Left colon (tissue), 2 donors: ENCODE results near the gene GDPD5. TPM values are rescaled to one million over a fixed set of nuclear protein-coding genes. Genes with fewer than 3 reads are reported as not detected.

Source experiments
- ATAC-seq: fragments of 200-7000 bp; cut with Tn5 transposase; one replicate; pipeline ENCODE4 v1.9.1; 2020; ENCODE audit warnings: mild to moderate bottlenecking, moderate library complexity
- DNase-seq, 2 donors: peaks; one replicate each; pipeline ENCODE4 v3.0.0-alpha.2; 2020
- intact Hi-C, 2 donors: fragments of 100-400 bp; cut with DNase I in 1 of 2; cut with micrococcal nuclease in 1 of 2; formaldehyde crosslinking; loops; one replicate each; pipeline versions ENCODE4 v1.11.2 to v1.14.0; 2022; cut with DNase I, micrococcal nuclease
- total RNA-seq, 2 donors: library from RNA; stranded (reverse); fragmentation: NEBNext Ultra II Directional; extraction: Animal tissue kit (Norgen Biotek cat#: 25700); gene quantifications; one replicate each; pipeline ENCODE4 v1.2.1, GENCODE V29; 2021
- donor health status: DM: no; HTN: no; CAD: no.
- donor health status: DM: yes; HTN: yes; CAD: no.

The GDPD5 gene
- total RNA-seq, 2 donors from 2014 or later = 3.3 to 4.0 TPM

DNA sequence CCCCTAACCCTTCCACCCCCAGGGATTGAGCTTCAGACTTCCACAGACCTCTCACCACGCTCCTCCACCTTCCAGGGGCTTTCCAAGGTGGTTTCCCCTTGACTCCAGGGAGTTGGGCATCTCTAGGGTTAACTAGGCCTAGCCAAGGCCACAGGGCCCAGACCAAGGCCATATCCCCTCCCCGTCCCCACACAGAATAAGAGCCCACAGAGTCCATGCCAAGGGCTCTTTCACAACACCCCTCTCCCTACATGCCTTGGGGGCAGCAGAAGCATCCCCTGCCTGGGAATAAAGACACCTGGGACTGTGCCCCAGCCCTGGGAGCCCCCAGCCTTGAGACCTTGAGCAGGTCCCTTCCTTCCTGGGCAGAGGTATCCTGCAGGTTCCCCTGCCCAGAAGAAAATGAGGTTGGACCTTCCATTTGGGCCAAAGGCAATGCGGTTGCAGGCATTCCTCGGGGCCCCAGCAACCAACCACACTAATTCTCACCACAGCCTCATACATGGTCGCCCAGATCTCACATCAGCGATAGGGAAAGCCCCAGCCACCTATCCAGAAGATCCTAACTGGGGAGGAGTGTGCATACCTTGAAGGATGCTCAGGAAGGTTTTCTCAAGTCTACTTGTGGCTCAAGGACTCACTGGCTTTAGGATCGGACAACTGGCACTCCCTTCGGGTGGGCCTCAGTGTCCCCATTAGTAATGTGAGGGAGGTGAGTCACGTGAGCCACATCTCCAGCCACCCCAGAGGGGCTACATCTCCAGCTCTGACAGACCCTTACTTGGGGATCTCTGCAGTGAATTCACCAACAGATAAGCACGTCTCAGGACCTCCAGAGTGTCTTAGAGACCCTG, 1.7 kb downstream of the GDPD5 start:
- ATAC-seq = no peak
- no peak for DNase-seq
- intact Hi-C loops = no loop called here

DNA sequence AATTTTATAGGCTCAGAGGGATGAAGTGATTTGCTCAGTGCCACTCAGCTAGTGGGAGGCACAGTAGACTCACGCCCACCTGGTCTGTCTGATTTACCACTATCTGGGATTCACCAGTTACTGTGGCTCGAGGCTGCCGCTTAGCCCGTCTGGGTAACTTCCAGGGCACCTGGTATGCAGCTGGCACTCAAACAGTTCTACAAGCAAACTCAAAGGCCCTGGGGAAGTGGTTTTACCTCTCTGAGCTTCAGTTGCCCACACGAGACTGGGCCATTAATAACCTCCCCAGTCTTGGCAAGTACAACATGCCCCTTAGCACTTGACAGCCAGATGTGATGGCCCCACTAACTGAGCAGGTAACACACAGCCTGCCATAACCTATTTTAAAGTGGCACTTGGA, 2.6 kb downstream of the GDPD5 start:
- DNase-seq (no peak), ATAC-seq (no peak)
- intact Hi-C loops = no loop called here

DNA sequence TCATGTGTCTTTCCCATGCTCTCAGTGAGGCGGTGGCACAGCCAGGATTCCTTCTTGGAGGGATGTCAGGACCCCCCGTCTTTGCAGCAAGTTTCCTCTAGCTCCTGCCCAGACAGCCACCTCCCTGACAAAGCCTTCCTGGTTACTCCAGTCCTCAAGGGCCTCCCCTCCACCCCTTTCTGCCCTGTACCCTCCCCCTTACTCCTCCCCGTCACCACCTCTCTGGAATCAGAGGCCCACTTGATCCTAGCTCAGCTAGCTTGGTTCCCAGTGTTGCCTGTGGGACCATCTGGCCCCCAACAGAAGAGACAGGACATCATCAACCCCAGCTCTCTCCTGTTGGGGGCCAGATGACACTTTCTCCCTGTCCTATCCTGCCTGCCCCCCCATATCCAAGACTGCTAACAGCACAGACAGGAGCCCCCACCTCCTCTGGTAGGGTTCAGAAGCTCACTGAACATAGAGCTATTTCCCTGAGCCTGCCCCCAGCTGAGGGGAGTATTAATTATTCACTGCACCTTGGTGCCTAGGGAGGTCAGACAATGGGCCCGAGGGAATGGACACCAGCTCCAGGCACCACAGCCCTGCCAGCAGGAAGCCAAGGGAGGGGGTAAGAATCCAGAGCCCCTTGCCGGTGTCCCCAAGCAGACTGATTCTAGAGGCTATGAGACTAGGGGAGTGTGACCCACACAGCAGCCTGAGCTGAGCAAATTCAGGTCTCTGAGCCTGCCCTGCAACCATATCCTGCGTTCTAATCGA, 3.3 kb downstream of the GDPD5 start:
- no peak for ATAC-seq
- no peak for DNase-seq
- intact Hi-C loops = no loop called here

DNA sequence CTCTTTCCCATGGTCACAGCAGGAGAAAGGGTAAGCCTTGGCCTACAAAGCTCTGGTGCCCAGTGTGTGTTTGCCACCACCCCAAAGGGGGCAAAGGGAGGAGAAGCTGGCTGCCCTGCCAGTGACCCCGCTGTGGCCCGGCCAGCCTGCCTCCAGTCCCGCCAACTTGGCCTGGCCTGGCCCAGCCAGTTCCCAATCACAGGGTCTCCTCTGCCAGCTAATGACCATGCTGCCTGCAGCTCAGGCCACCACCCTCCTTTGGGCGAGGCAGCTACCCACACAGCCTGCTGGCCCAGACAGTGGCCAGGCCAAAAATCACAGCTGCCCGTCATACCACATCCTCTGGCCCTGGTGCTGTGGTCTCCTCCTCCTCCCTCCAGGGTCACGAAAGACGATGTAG, 5.1 kb downstream of the GDPD5 start:
- DNase-seq (no peak), ATAC-seq (no peak)
- intact Hi-C loops = no loop called here

DNA sequence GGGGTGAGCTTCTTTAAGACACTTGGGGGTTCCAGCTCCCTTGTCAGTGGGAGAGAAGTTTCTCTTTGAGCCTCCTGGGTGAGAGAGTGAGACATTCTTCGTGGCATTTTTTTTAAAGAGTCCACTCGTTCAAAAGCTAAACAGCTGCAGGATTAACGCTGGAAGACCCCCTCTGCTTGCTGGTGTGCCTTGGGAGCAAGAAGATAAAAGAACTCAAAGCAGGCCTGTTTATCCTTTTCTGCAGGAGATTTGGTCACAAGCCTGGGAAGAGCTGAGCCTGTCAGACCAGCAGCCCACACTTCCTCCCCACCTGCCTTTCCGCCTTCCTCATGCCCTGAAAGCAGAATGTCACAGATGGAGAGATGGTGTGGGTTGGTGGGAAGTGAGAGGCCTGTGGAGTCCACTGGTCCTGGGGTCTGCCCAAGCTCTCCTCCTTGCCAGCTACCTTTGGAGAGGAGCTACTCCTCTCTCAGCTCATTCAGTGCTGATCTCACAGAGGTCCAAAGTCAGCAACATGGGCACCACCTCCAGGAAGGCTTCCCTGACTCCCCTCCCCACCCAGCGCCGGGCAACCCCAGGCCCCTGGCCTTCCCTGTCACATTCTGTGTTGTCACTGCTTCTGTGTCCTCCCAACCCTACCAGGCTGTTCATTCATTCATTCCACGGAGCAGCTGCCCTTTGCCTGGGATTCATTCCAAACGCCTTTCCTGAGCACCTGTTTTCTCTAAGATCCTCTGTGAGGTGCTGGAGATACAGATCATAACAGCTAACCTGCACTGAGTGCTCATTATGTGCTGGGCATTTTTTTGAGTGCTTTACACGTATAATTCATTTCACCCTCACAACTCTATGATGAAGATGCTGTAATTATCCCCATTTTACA, 6.7 kb downstream of the GDPD5 start:
- intact Hi-C loops = no loop called here
- no peak for ATAC-seq
- DNase-seq = no peak

DNA sequence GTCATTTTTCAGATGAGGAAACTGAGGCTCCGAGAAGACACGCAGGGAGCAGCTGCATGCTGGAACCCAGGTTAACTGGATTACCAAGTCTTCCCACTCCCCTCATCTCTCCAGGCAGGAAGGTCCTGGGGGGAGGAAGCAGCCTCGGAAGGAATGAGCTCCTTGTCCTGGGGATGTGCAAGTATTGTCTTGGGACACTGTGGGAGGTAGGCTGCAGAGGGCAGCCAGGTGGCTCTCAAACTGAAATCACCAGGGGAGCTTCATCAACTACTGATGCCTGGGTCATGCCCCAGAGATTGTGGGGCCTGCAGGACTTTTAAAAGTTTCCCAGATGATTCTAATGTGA, 7.6 kb downstream of the GDPD5 start:
- DNase-seq (no peak), ATAC-seq (no peak)
- intact Hi-C loops = no loop called here

DNA sequence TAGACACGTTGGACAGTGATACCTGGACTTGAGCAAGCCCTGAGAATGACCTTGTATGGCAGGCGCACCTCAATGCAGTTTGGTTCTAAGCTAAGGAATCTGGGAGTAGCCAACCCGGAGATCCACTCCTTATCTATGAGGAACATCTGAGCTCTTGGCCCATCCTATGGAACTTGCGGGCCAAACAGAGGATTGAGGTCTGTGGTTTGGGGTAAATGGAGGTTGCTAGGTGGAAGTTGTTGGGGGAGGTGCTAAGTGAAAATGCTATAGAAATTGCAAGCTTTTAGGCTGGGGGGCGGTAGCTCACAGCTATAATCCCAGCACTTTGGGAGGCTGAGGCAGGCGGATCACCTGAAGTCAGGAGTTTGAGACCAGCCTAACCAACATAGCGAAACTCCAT, 8.9 kb downstream of the GDPD5 start:
- intact Hi-C loops = no loop called here
- no peak for ATAC-seq

DNA sequence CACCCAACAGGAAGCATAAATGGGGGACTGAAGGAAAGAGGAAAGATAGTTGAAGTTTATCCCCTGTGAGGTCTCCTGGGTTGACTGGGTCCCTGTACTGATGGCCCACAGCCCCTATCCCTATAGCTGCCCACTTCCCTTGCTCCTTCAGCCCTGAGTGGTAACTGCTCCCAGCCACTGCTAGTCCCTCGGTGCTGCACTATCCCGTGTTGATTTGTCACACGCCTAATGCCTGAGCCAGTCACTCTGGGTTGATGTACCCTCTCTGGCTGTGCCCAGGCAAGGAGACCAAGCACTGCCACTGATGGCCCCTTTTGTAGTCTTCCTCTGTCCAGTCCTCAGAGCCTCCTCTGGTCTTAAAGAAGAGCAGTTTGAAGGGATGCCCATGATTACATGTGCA, 9.6 kb downstream of the GDPD5 start:
- ATAC-seq (no peak), DNase-seq (no peak)
- intact Hi-C loops = no loop called here

More for the DNA sequence above, 8.9 kb downstream of the GDPD5 start:
- no peak for DNase-seq

DNA sequence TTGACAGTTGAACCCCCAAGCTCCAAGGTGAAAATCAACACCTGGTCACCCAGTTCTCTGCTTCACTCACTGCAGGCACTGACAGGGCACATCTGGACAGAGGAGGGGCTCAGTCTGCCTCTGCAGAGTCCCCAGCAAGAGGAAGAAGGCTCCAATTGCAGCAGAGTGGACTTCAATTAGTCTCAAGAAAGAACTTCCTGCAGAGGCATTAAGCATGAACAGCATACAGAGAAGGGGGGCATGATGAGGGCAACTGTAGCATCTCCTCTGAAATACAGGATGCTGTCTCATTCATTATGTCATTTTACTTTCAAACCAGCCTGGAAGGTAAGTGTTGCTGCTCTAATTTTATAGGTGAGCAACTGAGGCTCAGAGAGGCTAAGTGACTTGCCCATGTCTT, 11.1 kb downstream of the GDPD5 start:
- DNase-seq (no peak), ATAC-seq (no peak)
- intact Hi-C loops = no loop called here

DNA sequence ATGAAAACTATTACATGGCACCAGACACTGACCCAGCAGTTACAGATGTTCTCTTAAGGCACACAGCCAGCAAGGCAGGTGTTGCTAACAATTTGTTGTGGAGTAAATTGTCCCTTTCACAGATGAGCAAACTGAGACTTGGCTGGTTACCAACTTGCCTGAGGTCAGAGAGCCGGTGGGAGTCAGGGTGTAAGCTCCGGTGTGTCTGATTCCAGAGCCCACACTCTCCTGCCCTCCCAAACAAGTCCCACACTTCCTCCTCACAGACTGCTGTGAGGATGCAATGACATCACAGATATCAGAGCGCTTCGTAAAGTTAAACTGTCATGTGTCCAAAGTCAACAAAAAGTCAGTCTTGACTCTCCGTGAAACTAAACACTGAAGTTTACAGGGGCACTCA, 12.5 kb downstream of the GDPD5 start:
- intact Hi-C loops = no loop called here
- no peak for DNase-seq
- peak; percentile 73 for ATAC-seq

DNA sequence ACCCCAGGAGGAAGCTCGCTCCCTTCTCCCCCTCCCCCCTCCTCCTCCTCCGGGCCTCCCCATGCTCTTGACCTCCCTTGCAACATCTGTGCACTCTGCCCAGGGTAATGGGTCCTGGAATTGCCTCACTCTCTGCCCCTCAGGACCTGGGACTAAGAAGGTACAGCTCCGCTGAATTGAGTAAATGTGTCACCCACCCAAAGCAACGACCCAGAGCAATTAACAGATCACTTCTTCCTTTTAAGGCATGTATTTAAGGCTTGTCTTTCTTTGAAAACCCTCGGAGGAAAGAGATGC, 15.1 kb downstream of the GDPD5 start:
- ATAC-seq (no peak), DNase-seq (no peak)
- intact Hi-C loops = no loop called here

DNA sequence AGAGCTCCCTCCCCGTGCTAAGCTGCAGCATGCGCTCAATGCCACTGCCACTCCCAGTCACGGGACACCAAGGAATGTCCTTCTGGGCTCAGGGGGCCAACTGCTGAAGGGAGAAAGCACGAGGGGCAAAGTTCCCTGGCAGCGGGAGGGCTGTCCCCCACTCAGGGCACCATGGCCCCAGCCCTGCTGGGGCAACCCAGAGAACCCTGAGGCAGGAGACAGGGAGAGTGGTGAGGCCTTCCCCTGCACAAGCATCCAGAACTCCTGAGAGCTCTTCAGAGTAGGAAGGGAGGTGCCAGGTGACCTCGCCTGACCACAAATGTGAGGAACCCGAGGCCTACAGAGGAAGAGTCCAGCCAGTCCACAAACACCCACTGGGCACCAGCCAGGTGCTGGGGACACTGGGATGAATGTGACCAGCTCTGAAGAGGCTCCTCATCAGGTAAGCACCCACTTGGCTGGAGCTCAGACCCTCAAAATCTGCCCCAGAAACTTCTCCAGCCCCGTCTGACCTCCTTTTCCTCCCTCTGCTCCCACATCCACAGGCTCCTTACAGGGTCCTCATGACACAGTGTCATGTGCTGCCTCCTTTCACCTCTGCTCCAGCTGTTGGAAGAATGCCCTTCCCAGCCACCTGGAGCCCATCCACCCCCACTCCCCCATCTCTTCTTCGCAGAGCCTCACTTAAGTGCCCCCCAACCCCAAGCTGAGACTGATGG, 15.6 kb downstream of the GDPD5 start:
- DNase-seq = no peak
- ATAC-seq = no peak

DNA sequence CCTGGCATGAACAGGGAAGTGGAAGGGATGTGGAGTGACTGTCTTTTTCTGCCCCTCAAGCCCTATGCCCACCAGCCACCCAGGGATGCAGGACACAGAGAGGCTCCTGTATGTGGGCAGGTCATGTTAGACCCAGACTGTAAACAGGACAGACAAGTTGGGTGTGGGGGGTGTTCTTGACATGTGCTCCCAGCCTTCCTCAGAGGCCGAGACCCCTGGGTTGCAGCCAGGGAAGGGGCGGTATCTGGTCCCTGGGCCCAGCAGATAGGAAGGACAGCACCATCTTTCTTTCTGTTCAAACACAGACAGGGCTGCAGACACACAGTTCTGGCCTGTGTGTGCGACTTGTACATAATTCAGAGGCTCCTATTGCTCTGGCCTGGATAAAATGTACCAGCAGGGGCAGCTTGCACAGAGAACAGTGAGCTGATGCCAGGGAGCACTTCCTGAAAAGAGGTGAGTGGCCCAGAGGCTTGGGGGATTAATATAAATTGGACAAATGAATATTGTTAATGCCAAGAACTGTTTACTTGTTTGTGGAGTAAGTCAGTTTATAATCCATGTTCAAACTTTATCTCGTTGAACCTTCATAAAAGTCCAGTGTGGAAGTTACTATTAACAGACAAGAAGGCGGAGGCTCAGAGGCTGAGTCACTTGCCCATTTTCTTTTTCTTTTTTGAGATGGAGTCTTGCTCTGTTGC, 16.6 kb downstream of the GDPD5 start:
- DNase-seq (no peak), ATAC-seq (no peak)
- intact Hi-C loops = no loop called here

More for the DNA sequence above, 15.6 kb downstream of the GDPD5 start:
- intact Hi-C loops = no loop called here

DNA sequence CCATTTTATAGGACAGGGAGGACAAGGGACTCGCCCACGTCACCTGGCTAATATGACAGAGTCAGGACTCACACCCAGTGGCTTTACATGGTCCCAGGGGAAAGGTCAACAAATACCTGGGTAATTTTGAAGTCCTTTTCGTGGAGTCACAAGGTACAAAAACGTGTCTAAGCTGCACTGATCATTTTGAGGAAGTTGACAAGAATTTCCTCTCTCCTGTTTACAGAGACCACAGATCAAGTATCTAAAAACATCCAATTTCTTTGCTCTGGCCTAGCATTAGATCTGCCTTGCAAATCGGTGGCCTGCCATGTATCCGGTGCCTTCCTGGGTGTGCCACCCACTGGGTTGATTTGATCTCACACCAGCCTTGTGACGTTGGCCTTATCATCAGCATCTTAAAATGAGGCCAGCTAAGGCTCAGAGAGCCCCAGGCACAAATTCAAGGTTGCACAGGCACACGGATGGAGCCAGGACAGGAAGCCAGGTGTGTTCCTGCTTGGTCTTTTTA, 17.6 kb downstream of the GDPD5 start:
- intact Hi-C loops = no loop called here
- DNase-seq = no peak
- ATAC-seq = peak; percentile 64

DNA sequence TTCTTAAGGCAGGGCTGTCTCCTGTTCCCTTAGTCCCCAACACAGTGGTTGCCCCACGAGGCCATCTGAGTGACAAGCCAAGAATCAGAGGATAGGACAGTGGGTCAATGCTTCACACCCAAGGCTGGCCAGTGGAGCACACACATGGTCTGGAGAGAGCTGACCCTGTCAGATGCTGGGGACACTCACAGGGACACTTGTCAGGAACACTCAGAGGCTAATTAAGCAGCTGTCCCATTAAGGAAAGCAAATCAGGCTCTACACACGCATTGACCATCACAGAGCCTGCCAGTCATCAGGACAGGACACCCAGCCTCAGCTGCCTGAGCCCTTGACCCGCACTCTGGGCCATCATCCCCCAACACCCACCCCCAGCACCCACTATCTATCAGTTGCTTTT, 18.2 kb downstream of the GDPD5 start:
- intact Hi-C loops = no loop called here
- DNase-seq (no peak), ATAC-seq (no peak)

DNA sequence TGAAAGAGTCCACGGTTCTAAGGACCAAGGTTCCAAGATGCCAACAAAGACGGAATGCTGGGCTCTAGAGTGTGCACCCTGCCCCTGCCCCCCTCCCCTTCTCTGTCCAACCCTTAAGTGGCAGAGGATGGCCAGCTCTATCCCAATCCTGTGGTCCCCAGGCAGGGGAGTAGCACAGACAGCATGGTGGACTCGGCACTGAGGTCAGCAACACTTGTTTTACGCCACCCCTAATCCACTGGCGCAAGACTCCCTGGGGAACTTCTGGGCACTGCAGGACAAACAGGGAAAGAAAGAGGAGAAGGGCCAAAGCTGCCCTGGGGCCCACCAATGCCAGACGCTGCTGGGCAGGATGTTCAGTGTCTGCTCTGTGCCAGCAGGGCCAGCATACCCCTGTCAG, 18.9 kb downstream of the GDPD5 start:
- ATAC-seq (no peak), DNase-seq (no peak)
- intact Hi-C loops = no loop called here

DNA sequence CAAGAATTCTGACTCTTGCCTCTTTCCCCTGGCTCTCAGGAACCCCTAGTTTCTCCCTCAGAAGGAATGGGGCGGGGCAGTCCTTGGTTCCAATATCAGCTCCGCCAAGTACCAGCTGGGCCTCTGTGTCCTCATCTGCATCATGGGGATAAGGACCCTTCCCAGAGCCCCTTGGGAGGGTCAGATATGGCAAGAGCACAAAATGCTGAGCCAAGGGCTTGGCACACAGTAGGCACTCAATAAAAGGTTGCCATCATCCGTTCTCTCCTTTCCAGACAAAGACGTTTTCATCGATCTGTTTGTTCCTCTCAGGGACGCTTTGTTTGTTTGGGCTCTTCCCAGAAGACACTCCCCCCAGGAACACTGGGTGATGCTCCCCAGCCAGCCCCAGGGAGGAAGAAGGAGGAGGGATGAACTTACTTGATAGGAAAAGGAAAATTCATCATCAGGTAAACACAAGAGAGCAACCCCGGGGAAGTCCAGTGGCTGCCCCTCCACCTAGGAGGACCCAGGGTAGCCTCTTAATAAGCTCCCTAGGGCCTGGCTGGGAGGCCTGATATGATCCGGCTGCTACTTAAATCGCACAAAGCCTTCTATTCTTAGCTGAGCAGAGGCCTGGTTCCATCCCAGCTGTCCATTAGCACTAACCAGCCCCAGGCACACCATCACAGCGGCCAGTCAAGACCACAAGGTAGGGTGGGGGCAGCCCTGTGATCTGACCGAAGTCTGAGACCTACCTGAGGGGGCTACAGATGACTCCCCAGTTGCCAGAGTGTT, 19.6 kb downstream of the GDPD5 start:
- intact Hi-C loops = no loop called here
- DNase-seq = no peak
- ATAC-seq = no peak

DNA sequence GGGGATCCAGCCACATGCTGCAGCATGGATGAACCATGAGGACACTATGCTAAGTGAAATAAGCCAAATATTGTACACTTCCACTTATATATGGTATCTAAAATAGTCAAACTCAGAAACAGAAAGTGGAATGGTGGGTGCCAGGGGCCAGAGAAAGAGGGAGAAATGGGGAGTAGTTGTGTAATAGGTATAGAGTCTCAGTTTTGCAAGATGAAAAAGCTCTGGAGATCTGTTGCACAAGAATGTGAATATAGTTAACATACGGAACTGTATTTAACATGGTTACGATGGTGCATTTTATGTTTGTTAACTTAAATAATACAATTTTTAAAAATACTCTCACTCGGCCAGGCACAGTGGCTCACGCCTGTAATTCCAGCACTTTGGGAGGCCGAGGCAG, 21.2 kb downstream of the GDPD5 start:
- DNase-seq (no peak), ATAC-seq (no peak)
- intact Hi-C loops = no loop called here
